Naive B cell (primary cell): ENCODE data around the gene SNRPN. TPM values are rescaled to one million over a fixed set of nuclear protein-coding genes. Genes with fewer than 3 reads are reported as not detected.
A peak's percentile ranks its signal among the peaks of the same experiment; 100 is the strongest.

Source experiments
- ATAC-seq, 2 donors: fragments of 150-1000 bp; cut with Tn5 transposase; 2 replicates each; pipeline ENCODE4 v1.10.0; 2021; ENCODE audit warnings: low read depth in 2 of 2, mild to moderate bottlenecking in 2 of 2, moderate library complexity in 2 of 2
- DNase-seq: peaks from one replicate; pipeline ENCODE4 v3.0.0; 2022
- H3K27ac Mint-ChIP-seq, 6 donors: one replicate each; pipeline ENCODE4 v1.8.0; 2020 to 2022; ENCODE audit warnings: mild to moderate bottlenecking in 6 of 6, mixed read lengths in 6 of 6, moderate library complexity in 5 of 6, inconsistent platforms in 2 of 6
- H3K27me3 Mint-ChIP-seq, 3 donors: one replicate each; pipeline ENCODE4 v1.8.0; 2021 to 2022; ENCODE audit warnings: mixed read lengths in 3 of 3, mild to moderate bottlenecking in 1 of 3
- H3K36me3 Mint-ChIP-seq, 2 donors: one replicate each; pipeline ENCODE4 v1.8.0; 2020 to 2022; ENCODE audit warnings: mixed read lengths in 2 of 2, inconsistent platforms in 1 of 2, mild to moderate bottlenecking in 1 of 2
- H3K4me1 Mint-ChIP-seq, 3 donors: one replicate each; pipeline ENCODE4 v1.8.0; 2020 to 2022; ENCODE audit warnings: mixed read lengths in 3 of 3, inconsistent platforms in 1 of 3, mild to moderate bottlenecking in 1 of 3, moderate library complexity in 1 of 3
- H3K4me3 Mint-ChIP-seq, 8 donors: one replicate each; pipeline ENCODE4 v1.8.0; 2020 to 2022; ENCODE audit warnings: mild to moderate bottlenecking in 8 of 8, mixed read lengths in 8 of 8, moderate library complexity in 8 of 8, inconsistent platforms in 2 of 8
- H3K9me3 Mint-ChIP-seq, 7 donors: one replicate each; pipeline ENCODE4 v1.8.0; 2020 to 2022; ENCODE audit warnings: mixed read lengths in 7 of 7, mild to moderate bottlenecking in 5 of 7, inconsistent platforms in 2 of 7, moderate library complexity in 1 of 7
- polyA plus RNA-seq, 6 donors: library from polyadenylated mRNA; unstranded; fragments of 300-500 nt; fragmentation: Illumina TruSeq; gene quantifications; one replicate each; pipeline ENCODE4 v1.2.3, GENCODE V29; 2021; ENCODE audit warnings: low read depth in 6 of 6

SNRPN gene
- polyA plus RNA-seq, 6 donors from 2014 or later: 227 to 387 (median 297) TPM

DNA sequence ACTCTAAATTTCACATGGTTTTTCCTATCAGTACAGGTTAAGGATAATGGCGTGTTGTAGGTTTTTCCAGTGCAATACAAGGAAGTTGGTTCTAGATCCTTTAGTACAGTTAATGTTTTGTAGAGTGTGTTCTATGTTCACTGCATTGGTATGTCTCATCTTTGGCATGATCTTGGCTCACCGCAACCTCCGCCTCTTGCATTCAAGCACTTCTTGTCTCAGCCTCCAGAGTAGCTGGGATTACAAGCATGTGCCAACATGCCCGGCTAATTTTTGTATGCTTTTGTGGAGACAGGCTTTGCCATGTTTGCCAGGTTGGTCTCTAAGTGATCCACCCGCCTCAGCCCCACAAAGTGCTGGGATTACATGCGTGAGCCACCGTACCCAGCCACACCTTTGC lies 30.4 kb downstream of the SNRPN start:
- no peak overlapping the region for H3K27ac Mint-ChIP-seq
- no peaks in the 10 kb centered on the region for H3K4me1 Mint-ChIP-seq
- ATAC-seq (no peak), DNase-seq (no peak)
- H3K36me3 Mint-ChIP-seq: peaks cover 49 to 50% of the 10 kb centered on the region in 2 donors
- peaks cover 13 to 60% (median 45%) of the 10 kb centered on the region in 7 donors for H3K9me3 Mint-ChIP-seq
- H3K27me3 Mint-ChIP-seq: no peaks in the 10 kb centered on the region
- H3K4me3 Mint-ChIP-seq: no peak overlapping the region

- Mint-ChIP-seq H3K4me3 (no peak overlapping the region), H3K36me3 (peaks cover 46 to 52% of the 10 kb centered on the region in 2 donors), H3K27ac (peak overlapping the region in 1 of 6 donors; percentile 8), H3K27me3 (no peaks in the 10 kb centered on the region), H3K4me1 (no peaks in the 10 kb centered on the region), H3K9me3 (peaks cover 13 to 65% (median 46%) of the 10 kb centered on the region in 7 donors)
- ATAC-seq (no peak), DNase-seq (no peak)
Measured at GRCh38 chr15:24986653-24987052, 31.9 kb downstream of the SNRPN start.

DNA sequence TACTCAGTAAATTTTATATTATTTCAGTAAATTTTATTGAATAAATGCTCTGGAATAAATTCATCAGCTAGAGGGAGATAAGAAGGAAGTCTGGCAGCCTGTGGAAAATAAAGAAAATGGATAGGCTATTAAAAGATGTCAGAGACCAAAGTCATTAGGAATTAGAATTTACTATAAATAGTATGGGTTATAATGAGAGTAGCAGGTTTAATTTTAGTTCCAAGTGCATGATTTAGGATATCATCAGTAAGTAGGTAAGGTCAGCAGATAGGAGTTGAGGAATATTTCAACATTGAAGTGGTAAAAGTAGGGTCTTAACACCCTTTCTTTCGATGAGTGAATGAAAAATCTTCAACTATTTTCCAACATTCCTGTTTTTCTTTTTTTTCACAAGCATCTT lies 64.6 kb downstream of the SNRPN start:
- no peak for ATAC-seq
- H3K4me3 Mint-ChIP-seq: no peak overlapping the region
- peaks cover 37 to 41% of the 10 kb centered on the region in 2 donors for H3K36me3 Mint-ChIP-seq
- H3K9me3 Mint-ChIP-seq: peaks cover 29 to 81% (median 55%) of the 10 kb centered on the region in 7 donors
- no peaks in the 10 kb centered on the region for H3K27me3 Mint-ChIP-seq
- no peak for DNase-seq
- H3K4me1 Mint-ChIP-seq: no peaks in the 10 kb centered on the region
- no peak overlapping the region for H3K27ac Mint-ChIP-seq

DNA sequence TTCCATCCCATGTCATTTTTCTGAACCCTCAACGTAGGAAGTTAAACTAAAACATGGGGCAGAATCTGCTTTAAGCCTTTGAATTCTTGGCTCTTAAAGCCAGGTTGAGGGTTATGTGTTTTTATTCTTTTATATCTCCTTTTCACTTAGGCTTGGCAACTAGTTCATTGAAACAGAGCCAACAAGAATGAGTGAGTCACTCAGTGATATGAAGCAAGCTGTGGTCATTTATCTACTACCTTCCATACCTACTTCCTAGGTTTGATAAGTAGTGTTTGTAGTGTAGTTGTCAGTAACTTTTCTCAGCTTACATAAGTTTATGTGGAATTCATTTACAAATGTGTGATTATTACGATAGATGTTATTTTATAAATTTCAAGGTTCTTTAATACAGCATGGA lies 67.4 kb downstream of the SNRPN start:
- Mint-ChIP-seq H3K27ac (no peak overlapping the region), H3K36me3 (peaks cover 44% of the 10 kb centered on the region in 2 donors), H3K27me3 (no peaks in the 10 kb centered on the region), H3K9me3 (peaks cover 21 to 83% (median 57%) of the 10 kb centered on the region in 7 donors), H3K4me3 (no peak overlapping the region), H3K4me1 (no peaks in the 10 kb centered on the region)
- DNase-seq (no peak), ATAC-seq (no peak)

Other genes starting within 250 kb of the SNRPN start
- gene SNURF, start within 50 bp of the SNRPN start, polyA plus RNA-seq: 10 to 100 TPM; 17.7 to 45.5 (median 20.5) TPM